ENCODE measurements around the gene SARM1.

GRCh38 chr17:28449859-28450258, 78.4 kb downstream of the SARM1 start:
- TF ChIP-seq CTCF (IDR thresholded peaks at IDR 0.05; ENCODE audit: low read length) (no peak), EZH2 (optimal IDR thresholded peaks at IDR 0.05; ENCODE audit: low read depth, low read length) (no peak), EZH2phosphoT487 (IDR thresholded peaks at IDR 0.05; ENCODE audit: low read length) (no peak)
